Embryonic facial prominence (tissue), 1 donor: Measurements from ENCODE around the gene SYCP2L.

Experiments
- DNase-seq: peaks from one replicate; pipeline ENCODE4 v3.0.0-alpha.2; 2016; ENCODE audit errors: extremely low spot score

The SYCP2L gene

DNA sequence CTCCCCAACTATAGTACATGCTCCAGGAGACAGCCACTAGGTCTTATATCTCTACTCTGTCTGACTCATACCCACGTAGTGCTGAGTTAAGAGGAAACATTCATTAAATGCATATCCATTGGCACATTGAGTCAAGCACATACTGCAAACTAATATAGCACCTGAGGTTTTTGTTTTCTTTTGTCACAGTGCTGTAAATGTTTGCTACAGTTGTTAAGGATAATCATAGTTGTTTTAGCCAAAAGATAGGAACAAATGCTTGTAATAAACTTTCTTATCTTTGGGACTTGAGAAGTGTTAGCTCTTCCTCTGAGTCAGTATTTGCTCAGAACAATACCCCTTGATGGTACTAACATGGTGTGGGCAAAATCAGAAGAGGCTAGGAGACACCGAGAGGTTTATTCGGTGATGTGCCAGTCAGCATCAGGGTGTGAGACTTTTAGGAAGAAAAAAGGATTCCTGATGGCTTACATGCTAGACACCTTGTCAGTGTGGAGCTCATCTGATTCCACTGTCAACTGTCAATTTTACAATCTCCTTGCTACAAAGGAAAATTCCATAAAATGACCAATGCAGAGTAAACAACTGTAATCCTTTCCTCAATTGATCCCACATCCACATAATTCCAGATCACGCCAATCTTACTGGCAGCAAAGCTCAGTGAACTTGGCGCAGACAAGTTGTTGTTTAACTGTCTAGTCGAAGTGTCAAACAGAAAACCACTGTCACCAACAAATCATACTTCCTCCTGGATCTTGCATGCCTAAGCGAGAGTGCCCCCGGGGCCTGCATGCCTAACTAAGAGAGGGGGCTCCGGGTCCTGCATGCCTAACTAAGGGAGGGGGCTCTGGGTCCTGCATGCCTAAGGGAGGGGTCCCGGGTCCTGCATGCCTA is 121.1 kb downstream of the SYCP2L start:
- no peak for DNase-seq

- no peak for DNase-seq
Measured at GRCh38 chr6:11008821-11009220, 122.0 kb downstream of the SYCP2L start.

DNA sequence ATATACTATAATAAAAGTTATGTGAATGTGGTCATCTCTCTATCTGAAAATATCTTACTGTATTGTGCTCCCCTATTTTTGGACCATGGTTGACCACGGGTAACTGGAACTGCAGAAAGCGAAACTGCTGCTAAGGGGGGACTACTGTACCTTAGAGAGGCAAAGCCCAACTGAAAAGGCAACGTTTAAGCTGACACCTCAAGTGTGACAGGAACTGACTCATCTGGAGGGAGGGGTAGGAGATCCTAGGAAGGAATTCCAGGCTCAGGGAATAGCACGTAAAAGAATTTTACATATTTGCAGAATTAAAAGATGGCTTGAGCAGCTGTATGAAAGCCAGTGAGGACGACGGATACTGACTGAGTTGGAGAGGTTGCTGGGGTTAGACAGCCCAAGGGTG is 122.5 kb downstream of the SYCP2L start:
- DNase-seq: no peak

GRCh38 chr6:11011787-11012234 is 125.0 kb downstream of the SYCP2L start:
- no peak for DNase-seq

DNA sequence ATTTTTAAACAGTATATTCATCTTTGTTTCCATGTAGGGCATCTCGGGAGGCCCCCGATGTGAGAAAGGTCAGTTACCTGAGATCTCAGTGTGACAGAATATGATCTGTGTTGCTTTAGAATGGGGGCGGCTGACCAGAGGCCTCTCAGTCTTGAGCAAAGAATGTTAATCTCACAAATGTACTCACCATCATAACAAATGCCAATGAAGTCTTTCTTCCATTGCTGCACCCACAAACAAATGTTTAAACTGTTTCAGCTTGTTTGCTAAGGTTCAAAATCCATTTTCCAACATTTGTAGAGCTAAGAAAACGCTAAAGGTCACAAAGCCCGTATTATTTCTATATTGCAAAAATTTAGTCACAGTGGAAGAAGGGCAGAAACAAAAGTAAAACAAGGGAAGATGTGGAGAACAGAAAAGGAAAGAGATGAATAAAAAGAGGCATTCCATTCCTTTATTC is 125.5 kb downstream of the SYCP2L start:
- DNase-seq: no peak

DNA sequence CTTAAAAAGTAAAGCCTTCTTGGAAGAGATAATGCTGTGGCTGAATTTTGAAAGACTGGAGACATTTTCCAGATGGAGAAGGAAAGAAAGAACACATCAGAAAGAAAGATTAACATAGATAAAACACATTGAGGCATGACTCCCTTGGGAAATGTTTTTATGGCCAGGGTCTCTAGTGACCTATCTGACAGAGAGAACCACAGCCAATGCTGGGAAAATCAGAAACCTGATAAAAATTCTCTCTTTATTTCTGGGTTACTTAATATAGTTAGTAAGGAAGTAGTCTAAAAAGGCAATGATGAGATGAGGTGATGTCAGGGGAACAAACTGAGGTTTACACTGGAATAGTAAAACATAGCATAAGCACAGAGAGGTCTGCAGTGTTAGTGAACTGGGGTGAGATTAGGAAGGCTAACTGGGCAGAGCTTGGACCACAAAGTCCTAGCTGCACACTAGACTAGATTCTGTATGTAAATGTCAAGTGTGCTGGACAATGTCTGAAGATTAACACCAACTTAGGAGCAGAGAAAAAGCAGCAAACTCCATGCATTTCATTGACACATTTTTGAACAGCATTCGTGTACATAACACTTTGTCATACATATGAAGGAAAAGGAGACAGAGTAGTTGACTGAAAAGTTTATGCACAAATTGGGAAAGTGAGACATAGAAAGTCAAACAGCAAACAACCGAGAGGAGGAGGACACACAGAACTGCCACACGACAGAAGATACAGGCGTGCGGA is 126.3 kb downstream of the SYCP2L start:
- no peak for DNase-seq

DNA sequence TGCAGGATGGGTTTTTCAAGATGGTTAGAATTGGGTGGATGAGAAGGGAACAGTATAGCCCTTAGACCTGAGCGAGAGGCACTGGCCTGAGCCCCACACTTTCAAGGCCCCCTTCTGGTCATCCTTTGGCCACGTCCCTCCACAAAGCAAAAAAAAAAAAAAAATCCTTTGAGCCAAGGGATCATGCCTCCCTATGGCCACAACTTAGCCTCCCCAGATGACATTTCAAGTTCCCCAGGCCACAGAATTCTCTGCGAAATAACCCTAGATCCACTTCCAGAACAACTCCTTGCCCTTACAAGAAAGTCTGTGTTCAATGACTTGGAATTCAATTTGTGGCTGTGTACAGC is 126.8 kb downstream of the SYCP2L start:
- DNase-seq: no peak

DNA sequence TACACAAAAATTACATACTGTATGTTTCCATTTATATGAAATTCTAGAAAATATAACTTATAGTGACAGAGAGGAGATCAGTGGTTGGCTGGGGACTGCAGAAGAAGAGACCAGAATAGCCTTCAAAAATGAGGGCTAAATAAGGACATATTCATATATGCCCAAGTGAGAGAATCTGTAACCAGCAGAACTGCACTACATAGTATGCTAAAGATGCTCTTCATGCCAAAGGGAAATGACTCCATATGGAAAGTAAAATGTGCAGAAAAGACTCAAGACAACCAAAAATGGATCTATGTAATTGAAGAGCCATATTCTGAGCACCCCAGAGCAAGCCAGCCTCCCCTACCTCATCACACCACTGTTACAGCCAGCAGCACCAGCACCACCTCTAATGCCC is 128.2 kb downstream of the SYCP2L start:
- DNase-seq: no peak

DNA sequence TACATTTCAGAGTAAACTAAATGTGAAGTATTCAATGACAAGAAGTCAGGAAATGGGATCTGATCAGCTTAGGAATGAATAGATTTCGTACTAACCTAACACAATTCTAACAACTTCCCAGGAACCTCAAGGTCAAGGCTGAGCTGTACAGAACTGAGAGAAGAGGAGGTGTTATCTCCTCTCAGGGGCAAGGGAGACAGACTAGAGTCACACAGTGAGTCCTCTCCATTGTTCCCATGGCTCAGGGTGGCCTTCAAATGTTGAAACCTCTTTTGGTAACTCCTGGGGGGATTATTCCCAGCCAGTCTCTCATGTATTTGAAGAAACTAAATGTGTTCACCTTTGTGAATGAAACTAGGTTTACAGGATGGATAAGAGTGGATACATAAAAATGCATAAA is 129.6 kb downstream of the SYCP2L start:
- DNase-seq: no peak

GRCh38 chr6:11017090-11017489 is 130.2 kb downstream of the SYCP2L start:
- DNase-seq: no peak

DNA sequence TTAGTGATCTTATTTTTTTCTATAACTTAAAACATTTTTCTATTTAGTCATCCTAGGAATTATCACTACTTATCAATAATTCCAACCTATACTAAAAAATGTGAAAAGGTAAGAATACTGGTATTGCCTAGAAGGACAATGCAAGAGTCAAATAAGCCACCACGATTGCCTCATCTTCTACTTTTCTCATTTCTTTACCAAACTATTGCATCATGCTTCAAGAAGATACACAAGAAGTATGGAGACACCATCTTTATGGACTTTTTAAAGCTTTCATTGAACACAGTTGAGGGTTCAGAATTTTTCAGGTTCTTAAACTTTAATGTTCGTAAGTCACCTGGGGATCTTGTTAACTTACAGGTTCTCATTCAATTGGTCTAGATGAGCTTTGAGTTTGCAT is 131.4 kb downstream of the SYCP2L start:
- DNase-seq: no peak

DNA sequence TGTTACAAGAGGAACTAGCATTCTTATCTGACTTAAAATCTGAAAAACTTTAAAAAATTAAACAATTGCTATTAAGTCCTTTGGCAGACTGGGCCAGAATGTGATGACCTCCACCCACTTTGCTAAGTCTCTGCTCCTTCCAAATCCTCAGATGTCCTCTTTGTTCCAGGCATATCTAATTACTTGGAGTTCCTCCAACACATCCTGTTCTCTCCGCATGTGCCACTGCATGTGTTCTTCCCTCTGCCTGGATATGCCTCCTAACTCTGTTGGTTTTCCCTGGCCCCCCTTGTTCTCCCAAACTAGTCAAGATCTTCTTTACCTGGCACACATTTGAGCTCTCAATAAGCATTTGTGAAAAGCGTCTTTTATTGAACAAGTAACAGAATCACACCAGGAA is 134.2 kb downstream of the SYCP2L start:
- DNase-seq: no peak

DNA sequence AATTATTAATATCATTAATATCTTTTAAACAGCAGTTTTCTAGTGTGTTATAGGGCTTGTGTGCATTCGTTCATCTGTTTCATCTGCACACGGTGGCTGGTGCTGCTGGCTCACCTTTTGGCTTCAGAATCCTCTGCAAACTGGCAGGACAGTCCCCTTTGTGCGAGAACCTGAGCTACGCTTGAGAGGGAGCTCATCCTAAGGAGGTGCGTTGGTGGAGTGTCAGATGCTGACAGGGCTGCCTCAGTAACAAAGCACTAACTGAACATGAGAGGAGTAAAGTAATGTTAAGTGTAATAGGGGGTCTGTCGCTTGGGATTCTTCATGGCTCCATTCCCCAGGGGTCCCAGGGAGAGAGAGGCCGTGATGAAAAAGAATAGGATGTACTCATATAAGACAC is 134.9 kb downstream of the SYCP2L start:
- no peak for DNase-seq

DNA sequence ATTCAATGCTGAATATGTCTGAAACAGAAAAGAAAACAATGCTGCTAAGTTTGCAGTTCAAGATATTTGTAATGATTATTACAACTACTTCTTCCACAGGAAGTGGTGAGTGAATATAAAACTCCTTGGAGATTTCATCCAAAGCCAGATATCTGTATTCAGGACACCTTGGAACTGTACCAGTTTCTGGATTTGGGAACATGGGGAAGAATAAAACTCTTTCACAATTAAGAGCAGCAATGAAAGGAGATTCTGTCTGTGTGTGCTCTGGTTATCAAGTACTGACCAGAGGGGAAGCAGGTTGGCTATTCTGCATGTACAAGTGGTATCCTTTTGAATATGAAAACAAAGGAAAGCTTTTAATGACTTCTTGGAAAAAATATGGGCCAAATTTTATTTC is 136.2 kb downstream of the SYCP2L start:
- no peak for DNase-seq
